B cell (primary cell): ENCODE measurements around the gene TBC1D2.

Experiments used
- CTCF ChIP-seq: fragments of 200-600 bp; IDR thresholded peaks from one replicate; pipeline ENCODE4 v1.8.0; 2022; ENCODE audit warnings: antibody characterized with exemption, mild to moderate bottlenecking
- EZH2 ChIP-seq: IDR thresholded peaks from 2 replicates; pipeline ENCODE4 v1.6.1; 2012; ENCODE audit warnings: borderline replicate concordance, low read depth, mild to moderate bottlenecking, moderate library complexity, low read length; ENCODE audit not compliant: insufficient read depth, poor library complexity, severe bottlenecking

GRCh38 chr9:98280162-98280561, 24.7 kb upstream of the TBC1D2 start:
- TF ChIP-seq CTCF (no peak), EZH2 (no peak)
